Thoracic aorta (tissue), 2 donors: Measurements from ENCODE around the gene SLC22A23. TPM values are rescaled to one million over a fixed set of nuclear protein-coding genes. Genes with fewer than 3 reads are reported as not detected.

Source experiments
- ATAC-seq: fragments of 150-250 bp; one replicate; pipeline ENCODE4 v1.8.0; 2017; ENCODE audit warnings: low read depth; ENCODE audit not compliant: insufficient number of reproducible peaks, low FRiP score
- DNase-seq: peaks from one replicate; pipeline ENCODE4 v3.0.0-alpha.2; 2020; ENCODE audit warnings: low spot score
- H3K27ac ChIP-seq, 2 donors: fragments of 200-600 bp; sonication (generic); 1 replicate in 1 of 2; 2 replicates in 1 of 2; pipeline ENCODE4 v1.5.1; 2016; ENCODE audit warnings: mild to moderate bottlenecking in 2 of 2, moderate library complexity in 2 of 2
- H3K27me3 ChIP-seq: fragments of 200-600 bp; sonication (generic); replicated peaks from 2 replicates; pipeline ENCODE4 v1.6.0; 2016; ENCODE audit warnings: mild to moderate bottlenecking; ENCODE audit not compliant: insufficient read depth
- H3K36me3 ChIP-seq: fragments of 200-600 bp; sonication (generic); one replicate; pipeline ENCODE4 v1.5.1; 2016
- H3K4me1 ChIP-seq, 2 donors: fragments of 200-600 bp; sonication (generic); 1 replicate in 1 of 2; 2 replicates in 1 of 2; pipeline versions ENCODE4 v1.5.1 to v1.6.0; 2016; ENCODE audit warnings: low read depth in 2 of 2, mild to moderate bottlenecking in 1 of 2; ENCODE audit not compliant: control insufficient read depth in 1 of 2
- H3K4me3 ChIP-seq: fragments of 200-600 bp; sonication (generic); 2 replicates; pipeline ENCODE4 v1.5.1; 2016; ENCODE audit warnings: mild to moderate bottlenecking
- H3K9me3 ChIP-seq: fragments of 200-600 bp; sonication (generic); 2 replicates; pipeline ENCODE4 v1.5.1; 2016
- total RNA-seq, 2 donors: library from RNA; depleted of rRNA; stranded (reverse); fragments of >200 nt; gene quantifications; one replicate each; pipeline versions ENCODE4 v1.1.0 to v1.2.3, GENCODE V29; 2016
- TF ChIP-seq, protein P1 (sequence below): fragments of 200-600 bp; sonication (generic); IDR thresholded peaks from one replicate; pipeline ENCODE4 v1.5.1; 2019; ENCODE audit warnings: antibody characterized with exemption

The SLC22A23 gene
- total RNA-seq, 2 donors from 2014 or later = 5.1 to 9.7 TPM

DNA sequence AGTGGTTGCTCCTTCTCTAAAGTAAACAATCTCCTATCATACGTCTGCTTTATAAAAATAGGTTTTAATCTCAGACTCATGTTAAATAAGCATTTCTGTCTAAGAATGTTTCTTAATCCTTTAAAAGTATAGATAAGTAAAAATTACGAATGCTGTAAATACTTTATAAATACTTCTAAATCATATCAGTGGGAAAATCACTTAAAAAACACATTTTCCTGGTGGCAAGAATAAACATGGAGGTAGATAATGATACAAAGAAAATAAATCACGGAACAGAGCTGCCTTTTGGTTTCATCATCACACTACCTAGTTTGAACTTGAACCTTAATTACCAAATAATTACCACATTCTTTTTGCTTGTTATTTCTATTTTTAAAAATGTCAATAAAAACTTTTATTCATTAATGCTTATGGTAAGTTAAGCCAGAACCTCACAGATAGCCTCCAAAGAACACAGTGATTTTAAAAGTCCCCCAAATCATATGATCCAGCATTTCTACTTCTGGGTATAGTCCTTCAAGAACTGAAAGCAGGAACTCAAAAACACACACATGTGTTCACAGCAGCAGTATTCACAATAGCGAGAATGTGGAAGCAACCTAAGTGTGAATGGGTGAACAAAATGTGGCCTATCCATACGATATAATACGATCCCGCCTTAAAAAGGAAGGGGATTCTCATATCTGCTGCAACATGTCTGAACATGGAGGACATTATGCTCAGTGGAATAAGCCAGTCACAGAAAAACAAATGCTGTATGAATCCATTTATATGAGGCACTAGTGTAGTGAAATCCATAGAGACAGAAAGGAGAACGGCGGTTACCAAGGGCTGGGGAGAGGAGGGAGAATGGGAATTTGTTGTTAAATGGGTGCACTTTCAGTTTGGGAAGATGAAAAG is 72.4 kb downstream of the SLC22A23 start:
- ATAC-seq = no peak
- TF ChIP-seq, protein P1, sequence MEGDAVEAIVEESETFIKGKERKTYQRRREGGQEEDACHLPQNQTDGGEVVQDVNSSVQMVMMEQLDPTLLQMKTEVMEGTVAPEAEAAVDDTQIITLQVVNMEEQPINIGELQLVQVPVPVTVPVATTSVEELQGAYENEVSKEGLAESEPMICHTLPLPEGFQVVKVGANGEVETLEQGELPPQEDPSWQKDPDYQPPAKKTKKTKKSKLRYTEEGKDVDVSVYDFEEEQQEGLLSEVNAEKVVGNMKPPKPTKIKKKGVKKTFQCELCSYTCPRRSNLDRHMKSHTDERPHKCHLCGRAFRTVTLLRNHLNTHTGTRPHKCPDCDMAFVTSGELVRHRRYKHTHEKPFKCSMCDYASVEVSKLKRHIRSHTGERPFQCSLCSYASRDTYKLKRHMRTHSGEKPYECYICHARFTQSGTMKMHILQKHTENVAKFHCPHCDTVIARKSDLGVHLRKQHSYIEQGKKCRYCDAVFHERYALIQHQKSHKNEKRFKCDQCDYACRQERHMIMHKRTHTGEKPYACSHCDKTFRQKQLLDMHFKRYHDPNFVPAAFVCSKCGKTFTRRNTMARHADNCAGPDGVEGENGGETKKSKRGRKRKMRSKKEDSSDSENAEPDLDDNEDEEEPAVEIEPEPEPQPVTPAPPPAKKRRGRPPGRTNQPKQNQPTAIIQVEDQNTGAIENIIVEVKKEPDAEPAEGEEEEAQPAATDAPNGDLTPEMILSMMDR = no peak
- Histone ChIP-seq H3K4me1 (no peaks in the 10 kb centered on the region), H3K4me3 (no peak overlapping the region), H3K27me3 (no peaks in the 10 kb centered on the region), H3K36me3 (no peaks in the 10 kb centered on the region), H3K9me3 (no peaks in the 10 kb centered on the region), H3K27ac (no peak overlapping the region)
- no peak for DNase-seq

DNA sequence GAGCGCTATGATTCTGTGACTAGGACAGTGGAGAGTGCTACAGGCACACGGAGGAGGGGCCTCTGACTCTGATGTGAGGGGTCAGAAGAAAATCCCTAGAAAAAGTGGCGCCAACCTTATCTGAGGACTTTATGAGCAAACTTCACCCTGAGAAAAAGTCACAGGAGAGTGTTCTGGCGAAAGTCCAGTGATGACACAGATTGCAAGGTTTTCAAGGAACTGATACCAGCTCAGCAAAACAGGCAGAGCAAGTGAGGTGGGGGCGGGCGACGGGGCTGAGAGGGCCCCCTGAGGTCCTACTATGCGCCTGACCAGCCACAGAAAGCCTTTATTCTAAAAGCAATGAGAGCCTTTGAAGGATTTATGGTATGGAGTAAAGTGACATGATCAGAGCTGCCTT is 73.3 kb downstream of the SLC22A23 start:
- TF ChIP-seq, protein P1 = no peak
- no peaks in the 10 kb centered on the region for H3K4me1 ChIP-seq
- H3K27ac ChIP-seq = no peak overlapping the region
- ATAC-seq = no peak
- H3K27me3 ChIP-seq = no peaks in the 10 kb centered on the region
- H3K9me3 ChIP-seq = no peaks in the 10 kb centered on the region
- no peak overlapping the region for H3K4me3 ChIP-seq
- DNase-seq = no peak
- H3K36me3 ChIP-seq = no peaks in the 10 kb centered on the region

DNA sequence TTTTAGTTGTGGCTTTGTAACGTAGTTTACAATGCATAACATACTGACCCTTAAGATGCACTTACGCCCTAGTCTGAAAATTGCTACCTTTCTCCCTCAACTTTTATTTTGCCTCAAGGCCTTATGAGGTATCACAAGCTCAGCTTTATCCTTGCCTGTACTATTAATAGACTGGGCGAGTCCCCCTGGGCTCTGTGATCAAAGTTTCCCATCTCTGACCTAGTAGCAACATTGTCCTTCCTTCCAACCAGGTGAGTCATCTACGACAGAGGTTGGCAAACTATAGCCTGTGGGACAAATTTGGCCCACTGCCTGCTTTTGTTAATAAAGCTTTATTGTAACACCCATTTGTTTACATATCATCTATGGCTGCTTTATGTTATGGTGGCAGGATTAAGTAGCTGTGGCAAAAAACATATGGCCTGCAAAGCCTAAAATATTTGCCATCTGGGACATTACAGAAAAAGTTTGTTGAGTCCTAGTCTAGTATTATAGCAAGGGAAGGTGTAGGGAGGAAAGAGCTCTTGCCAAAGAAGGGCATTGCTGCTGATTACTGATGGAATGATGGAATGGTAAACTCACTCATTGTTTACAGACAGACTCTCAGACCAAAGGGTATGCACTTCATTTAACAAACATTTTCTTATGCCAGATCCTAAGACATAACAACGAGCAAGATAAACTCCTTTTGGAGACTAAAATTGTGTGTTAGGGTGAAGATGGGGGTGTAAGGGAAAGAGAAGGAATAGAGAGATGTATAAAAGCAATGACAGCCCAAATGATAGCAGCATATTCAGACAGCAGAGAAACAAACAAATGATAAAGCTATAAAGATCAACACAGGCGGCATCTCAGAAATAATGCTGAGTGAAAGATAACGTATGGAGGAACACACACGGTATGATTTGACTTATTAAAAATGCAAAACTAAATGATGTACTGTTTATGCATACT is 74.2 kb downstream of the SLC22A23 start:
- TF ChIP-seq, protein P1 = no peak
- H3K4me3 ChIP-seq = no peak overlapping the region
- no peaks in the 10 kb centered on the region for H3K9me3 ChIP-seq
- no peak for ATAC-seq
- DNase-seq = no peak
- no peaks in the 10 kb centered on the region for H3K36me3 ChIP-seq
- H3K27ac ChIP-seq = no peak overlapping the region
- H3K4me1 ChIP-seq = no peaks in the 10 kb centered on the region
- no peaks in the 10 kb centered on the region for H3K27me3 ChIP-seq

DNA sequence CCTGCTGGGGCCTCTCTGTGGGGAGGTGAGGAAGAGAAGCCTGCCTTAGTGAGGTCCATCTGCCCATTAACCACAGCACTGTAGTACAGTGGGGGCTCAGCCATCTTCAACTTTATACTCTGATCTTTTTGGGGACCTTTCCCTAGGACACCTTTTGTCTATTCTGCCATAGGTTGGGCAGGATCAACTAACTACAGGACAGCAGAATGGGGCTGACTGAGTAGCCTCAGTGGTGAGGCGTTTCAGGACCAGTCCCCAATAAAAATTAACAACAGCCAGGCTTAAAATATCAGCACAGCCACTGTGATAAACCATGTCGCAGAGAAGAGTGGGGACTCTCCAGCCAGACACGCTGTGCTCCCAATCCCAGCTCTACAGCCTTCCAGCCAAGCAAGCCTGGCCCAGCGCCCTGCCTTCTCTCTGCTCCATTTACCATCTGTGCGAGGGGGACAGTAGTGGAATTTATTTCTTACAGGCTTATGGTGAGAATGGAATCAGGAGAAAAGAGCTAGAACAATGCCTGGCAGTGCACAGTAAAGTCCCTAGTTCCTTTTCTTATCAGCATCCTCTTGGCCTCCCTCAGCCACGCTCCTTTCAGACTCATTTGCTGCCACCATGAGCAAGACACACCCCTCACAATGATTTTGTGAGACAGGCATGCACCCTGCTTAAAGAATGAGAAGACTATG is 75.5 kb downstream of the SLC22A23 start:
- Histone ChIP-seq H3K4me3 (no peak overlapping the region), H3K36me3 (no peaks in the 10 kb centered on the region), H3K4me1 (no peaks in the 10 kb centered on the region), H3K9me3 (no peaks in the 10 kb centered on the region), H3K27me3 (no peaks in the 10 kb centered on the region), H3K27ac (no peak overlapping the region)
- TF ChIP-seq, protein P1 = no peak
- no peak for DNase-seq
- ATAC-seq = no peak
